Lung (tissue), 12 donors: ENCODE results near the gene TIMM10. TPM values are rescaled to one million over a fixed set of nuclear protein-coding genes. Genes with fewer than 3 reads are reported as not detected.
A peak's percentile ranks its signal among the peaks of the same experiment; 100 is the strongest.

Source experiments
- ATAC-seq: fragments of 200-7000 bp; cut with Tn5 transposase; one replicate; pipeline ENCODE4 v1.9.1; 2020; ENCODE audit warnings: moderate number of reproducible peaks; ENCODE audit not compliant: insufficient read depth, low FRiP score
- DNase-seq, 3 donors: peaks; one replicate each; pipeline ENCODE4 v3.0.0-alpha.2; 2013 to 2017
- H3K27ac ChIP-seq, 2 donors: one replicate each; pipeline ENCODE4 v1.5.1; 2013; ENCODE audit warnings: mild to moderate bottlenecking in 2 of 2, moderate library complexity in 2 of 2, control low read depth in 1 of 2, inconsistent platforms in 1 of 2, low read depth in 1 of 2, low read length in 1 of 2
- H3K27me3 ChIP-seq, 3 donors: one replicate each; pipeline ENCODE4 v1.5.1; 2013; ENCODE audit warnings: low read length in 2 of 3; ENCODE audit not compliant: control insufficient read depth in 3 of 3, insufficient read depth in 3 of 3
- H3K36me3 ChIP-seq, 4 donors: one replicate each; pipeline ENCODE4 v1.5.1; 2013; ENCODE audit warnings: low read length in 4 of 4, mild to moderate bottlenecking in 1 of 4, moderate library complexity in 1 of 4; ENCODE audit not compliant: control insufficient read depth in 4 of 4, insufficient read depth in 4 of 4
- H3K4me1 ChIP-seq, 5 donors: one replicate each; pipeline ENCODE4 v1.5.1; 2013; ENCODE audit warnings: low read length in 5 of 5, mild to moderate bottlenecking in 2 of 5, moderate library complexity in 1 of 5; ENCODE audit not compliant: control insufficient read depth in 5 of 5, insufficient read depth in 5 of 5
- H3K4me3 ChIP-seq: one replicate; pipeline ENCODE4 v1.5.1; 2013; ENCODE audit warnings: mild to moderate bottlenecking, control low read depth, moderate library complexity
- H3K9ac ChIP-seq, 2 donors: one replicate each; pipeline ENCODE4 v1.5.1; 2013; ENCODE audit warnings: low read length in 2 of 2, control low read depth in 1 of 2; ENCODE audit not compliant: insufficient read depth in 1 of 2
- H3K9me3 ChIP-seq, 4 donors: one replicate each; pipeline ENCODE4 v1.5.1; 2013; ENCODE audit warnings: low read length in 3 of 4, mild to moderate bottlenecking in 1 of 4, moderate library complexity in 1 of 4; ENCODE audit not compliant: control insufficient read depth in 4 of 4, insufficient read depth in 3 of 4
- WGBS, 2 donors: extraction: QIAGEN DNeasy Blood & Tissue Kit; methylation state at CpG; one replicate each; pipeline ENCODE4 v1.1.7; 2013; 5-methylcytosine and 5-hydroxymethylcytosine counted together
- polyA plus RNA-seq, 2 donors: library from polyadenylated mRNA; stranded (reverse); fragments of 200-250 nt; gene quantifications; one replicate each; pipeline ENCODE4 v1.2.1, GENCODE V29; 2013
- total RNA-seq, 2 donors: library from RNA; depleted of rRNA in 1 of 2; stranded (reverse); fragments of >200 nt in 1 of 2; gene quantifications; one replicate each; pipeline ENCODE4 v1.2.1, GENCODE V29; 2014 to 2021
- TF ChIP-seq, protein P1 (sequence below): IDR thresholded peaks from 2 replicates; pipeline ENCODE4 v1.5.1; 2012; ENCODE audit warnings: mild to moderate bottlenecking; ENCODE audit errors: control extremely low read depth, extremely low read depth
- donor health status: control.
- donor health status: control.
- donor health status: Bipolar disorder and iron deficiency.
- donor health status: healthy.
- donor health status: DM: yes; HTN: yes; CAD: no.

TIMM10 gene
- total and polyA plus RNA-seq, 4 donors: 10.4 to 64.7 (median 45.8) TPM

DNA sequence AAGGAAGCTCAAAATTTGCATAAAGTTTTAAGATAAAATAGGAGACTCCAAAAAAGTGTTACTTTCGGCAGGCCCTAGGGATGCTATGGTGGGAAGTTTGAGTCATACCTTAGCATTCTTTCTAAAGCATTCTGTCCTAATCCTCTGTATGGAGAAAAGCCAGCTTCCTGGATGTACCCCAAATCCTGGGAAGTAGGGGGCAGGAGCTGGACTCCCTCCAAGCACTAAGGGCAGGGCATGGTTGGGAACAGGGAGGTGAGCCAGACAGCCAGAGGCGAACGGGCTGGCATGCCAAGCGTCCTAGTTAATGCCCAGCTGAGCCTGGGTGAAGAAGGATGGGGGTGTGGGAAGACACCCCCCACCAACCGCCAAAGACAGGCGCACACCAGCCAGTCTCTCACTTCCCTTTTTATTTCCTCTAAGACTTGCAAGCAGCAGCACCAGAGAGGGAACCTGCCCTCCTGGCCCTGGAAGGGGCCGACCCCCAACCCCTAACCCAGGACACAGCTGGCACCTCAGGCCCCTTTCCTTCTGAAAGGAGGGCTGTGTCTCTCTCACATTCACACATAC, 46.3 kb downstream of the TIMM10 start:
- Histone ChIP-seq H3K36me3 (peaks cover 0 to 23% (median 2%) of the 10 kb centered on the region in 4 donors), H3K27ac (no peak overlapping the region), H3K9me3 (peaks cover 0 to 5% (median 0%) of the 10 kb centered on the region in 4 donors), H3K4me1 (peaks cover 4 to 14% (median 8%) of the 10 kb centered on the region in 5 donors), H3K9ac (no peak overlapping the region), H3K4me3 (no peak overlapping the region), H3K27me3 (peaks cover 0 to 33% (median 23%) of the 10 kb centered on the region in 3 donors)
- TF ChIP-seq, protein P1, sequence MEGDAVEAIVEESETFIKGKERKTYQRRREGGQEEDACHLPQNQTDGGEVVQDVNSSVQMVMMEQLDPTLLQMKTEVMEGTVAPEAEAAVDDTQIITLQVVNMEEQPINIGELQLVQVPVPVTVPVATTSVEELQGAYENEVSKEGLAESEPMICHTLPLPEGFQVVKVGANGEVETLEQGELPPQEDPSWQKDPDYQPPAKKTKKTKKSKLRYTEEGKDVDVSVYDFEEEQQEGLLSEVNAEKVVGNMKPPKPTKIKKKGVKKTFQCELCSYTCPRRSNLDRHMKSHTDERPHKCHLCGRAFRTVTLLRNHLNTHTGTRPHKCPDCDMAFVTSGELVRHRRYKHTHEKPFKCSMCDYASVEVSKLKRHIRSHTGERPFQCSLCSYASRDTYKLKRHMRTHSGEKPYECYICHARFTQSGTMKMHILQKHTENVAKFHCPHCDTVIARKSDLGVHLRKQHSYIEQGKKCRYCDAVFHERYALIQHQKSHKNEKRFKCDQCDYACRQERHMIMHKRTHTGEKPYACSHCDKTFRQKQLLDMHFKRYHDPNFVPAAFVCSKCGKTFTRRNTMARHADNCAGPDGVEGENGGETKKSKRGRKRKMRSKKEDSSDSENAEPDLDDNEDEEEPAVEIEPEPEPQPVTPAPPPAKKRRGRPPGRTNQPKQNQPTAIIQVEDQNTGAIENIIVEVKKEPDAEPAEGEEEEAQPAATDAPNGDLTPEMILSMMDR: no peak
- ATAC-seq (no peak), DNase-seq (no peak)
- 31 to 64% methylated on average over 7 of the region's 7 CpGs for WGBS, 2 donors

DNA sequence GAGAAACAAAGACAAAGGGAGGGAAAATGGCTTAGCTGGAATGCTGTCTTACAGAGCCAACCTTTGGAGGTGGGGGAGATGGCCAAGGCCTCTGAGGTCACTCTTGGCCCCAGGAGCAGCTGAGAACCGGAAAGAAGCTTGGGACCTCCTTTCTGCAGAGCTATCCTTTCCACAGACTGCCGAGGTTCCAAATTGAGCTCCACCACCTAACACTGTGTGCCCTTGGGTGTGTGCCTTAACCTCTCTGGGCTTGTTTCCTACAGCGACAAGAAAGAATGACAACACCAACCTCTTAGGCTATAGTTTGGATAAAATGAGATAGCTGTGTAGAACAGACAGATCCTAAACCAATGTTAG, 47.0 kb downstream of the TIMM10 start:
- WGBS, 2 donors: 53 to 62% methylated on average over 3 of the region's 3 CpGs
- no peak overlapping the region for H3K27ac ChIP-seq
- no peak overlapping the region for H3K9ac ChIP-seq
- ATAC-seq (no peak), DNase-seq (no peak)
- peaks cover 0 to 20% (median 2%) of the 10 kb centered on the region in 4 donors for H3K36me3 ChIP-seq
- peaks cover 0 to 38% (median 23%) of the 10 kb centered on the region in 3 donors for H3K27me3 ChIP-seq
- peaks cover 0 to 5% (median 0%) of the 10 kb centered on the region in 4 donors for H3K9me3 ChIP-seq
- H3K4me1 ChIP-seq: peaks cover 4 to 14% (median 8%) of the 10 kb centered on the region in 5 donors
- TF ChIP-seq, protein P1: no peak
- H3K4me3 ChIP-seq: no peak overlapping the region

DNA sequence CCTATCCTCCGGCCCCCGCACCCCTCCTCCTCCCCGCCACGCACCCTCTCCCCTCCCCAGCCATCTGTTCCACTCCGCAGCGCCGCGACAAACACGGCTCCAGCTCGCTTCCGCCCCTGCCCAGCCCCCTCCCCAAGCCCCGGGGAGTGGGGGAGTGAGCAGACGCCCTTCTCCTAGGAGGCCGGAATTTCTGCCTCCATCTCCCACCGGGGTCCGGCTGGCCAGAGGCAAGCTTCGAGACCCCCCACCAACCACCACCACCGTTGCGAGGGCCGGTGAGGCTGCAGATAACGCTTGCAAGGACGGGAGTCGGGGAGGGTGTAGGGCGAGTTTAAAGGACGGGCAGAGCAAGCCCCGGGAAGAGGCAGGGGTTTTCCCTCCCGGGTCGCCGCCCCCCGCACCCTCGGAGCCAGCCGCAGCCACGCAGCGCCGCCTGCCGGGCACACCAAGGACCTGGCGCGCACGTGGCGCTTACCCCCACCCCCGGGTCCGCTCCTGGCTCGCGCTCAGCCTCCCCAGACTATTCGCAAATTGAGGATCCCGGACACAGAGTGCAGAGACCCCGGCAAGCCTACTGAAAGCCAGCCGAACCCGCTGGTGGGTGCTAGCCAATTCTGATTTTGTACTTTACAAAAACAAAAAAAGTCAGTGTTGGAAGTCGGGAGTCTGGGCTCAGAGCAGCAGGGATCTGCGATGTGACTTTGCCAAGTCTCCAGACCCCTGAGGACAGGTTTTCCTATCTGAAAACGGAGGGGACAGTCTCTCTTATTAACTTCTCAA, 47.6 kb downstream of the TIMM10 start:
- DNase-seq: peak; percentile 58 to 77 (median 76)

More for the DNA sequence above, 47.6 kb downstream of the TIMM10 start:
- Histone ChIP-seq H3K27ac (no peak overlapping the region), H3K36me3 (peaks cover 0 to 16% (median 2%) of the 10 kb centered on the region in 4 donors), H3K9me3 (peaks cover 0 to 5% (median 0%) of the 10 kb centered on the region in 4 donors), H3K4me1 (peaks cover 4 to 14% (median 8%) of the 10 kb centered on the region in 5 donors), H3K9ac (no peak overlapping the region), H3K27me3 (peaks cover 0 to 44% (median 25%) of the 10 kb centered on the region in 3 donors), H3K4me3 (no peak overlapping the region)
- TF ChIP-seq, protein P1: peak; percentile 33
- ATAC-seq: peak; percentile 66
- WGBS, 2 donors: 3% methylated on average over 33 to 52 of the region's 52 CpGs
